T-helper 9 cell (primary cell): ENCODE measurements around the gene CRAMP1.
"Not testable (repeated sequence)": the region's sequence is repeated elsewhere in the genome, so short reads cannot be mapped to it uniquely, and the experiment has no call there.

Source experiments
- DNase-seq: peaks from one replicate; pipeline ENCODE4 v3.0.0-alpha.2; 2020
- total RNA-seq, 2 donors: gene quantifications; one replicate each; lab custom pipeline; 2026; lab: John Stamatoyannopoulos, UW

The CRAMP1 gene, protein sequence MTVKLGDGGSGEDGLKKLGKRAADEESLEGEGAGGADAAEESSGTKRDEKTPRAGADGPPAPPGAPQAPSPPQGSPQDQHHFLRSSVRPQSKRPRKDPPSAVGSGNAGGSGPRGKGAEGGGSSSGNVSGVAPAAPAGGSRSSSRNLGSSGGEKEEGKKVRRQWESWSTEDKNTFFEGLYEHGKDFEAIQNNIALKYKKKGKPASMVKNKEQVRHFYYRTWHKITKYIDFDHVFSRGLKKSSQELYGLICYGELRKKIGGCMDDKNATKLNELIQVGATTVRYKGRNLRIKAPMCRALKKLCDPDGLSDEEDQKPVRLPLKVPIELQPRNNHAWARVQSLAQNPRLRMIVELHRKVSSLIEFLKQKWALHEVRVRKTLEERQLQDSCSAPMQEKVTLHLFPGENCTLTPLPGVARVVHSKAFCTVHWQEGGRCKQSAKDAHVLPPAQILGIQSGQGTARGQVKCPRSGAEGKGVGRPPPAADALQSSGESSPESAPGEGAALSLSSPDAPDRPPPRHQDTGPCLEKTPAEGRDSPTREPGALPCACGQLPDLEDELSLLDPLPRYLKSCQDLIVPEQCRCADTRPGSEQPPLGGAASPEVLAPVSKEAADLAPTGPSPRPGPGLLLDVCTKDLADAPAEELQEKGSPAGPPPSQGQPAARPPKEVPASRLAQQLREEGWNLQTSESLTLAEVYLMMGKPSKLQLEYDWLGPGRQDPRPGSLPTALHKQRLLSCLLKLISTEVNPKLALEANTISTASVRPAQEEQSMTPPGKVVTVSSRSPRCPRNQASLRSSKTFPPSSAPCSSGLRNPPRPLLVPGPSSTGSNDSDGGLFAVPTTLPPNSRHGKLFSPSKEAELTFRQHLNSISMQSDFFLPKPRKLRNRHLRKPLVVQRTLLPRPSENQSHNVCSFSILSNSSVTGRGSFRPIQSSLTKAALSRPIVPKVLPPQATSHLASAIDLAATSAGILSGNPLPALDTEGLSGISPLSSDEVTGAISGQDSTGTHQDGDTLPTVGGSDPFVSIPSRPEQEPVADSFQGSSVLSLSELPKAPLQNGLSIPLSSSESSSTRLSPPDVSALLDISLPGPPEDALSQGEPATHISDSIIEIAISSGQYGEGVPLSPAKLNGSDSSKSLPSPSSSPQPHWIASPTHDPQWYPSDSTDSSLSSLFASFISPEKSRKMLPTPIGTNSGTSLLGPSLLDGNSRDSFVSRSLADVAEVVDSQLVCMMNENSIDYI (N-terminal part only)
- 20.4 to 21.5 reads per million in 2 donors for total RNA-seq

DNA sequence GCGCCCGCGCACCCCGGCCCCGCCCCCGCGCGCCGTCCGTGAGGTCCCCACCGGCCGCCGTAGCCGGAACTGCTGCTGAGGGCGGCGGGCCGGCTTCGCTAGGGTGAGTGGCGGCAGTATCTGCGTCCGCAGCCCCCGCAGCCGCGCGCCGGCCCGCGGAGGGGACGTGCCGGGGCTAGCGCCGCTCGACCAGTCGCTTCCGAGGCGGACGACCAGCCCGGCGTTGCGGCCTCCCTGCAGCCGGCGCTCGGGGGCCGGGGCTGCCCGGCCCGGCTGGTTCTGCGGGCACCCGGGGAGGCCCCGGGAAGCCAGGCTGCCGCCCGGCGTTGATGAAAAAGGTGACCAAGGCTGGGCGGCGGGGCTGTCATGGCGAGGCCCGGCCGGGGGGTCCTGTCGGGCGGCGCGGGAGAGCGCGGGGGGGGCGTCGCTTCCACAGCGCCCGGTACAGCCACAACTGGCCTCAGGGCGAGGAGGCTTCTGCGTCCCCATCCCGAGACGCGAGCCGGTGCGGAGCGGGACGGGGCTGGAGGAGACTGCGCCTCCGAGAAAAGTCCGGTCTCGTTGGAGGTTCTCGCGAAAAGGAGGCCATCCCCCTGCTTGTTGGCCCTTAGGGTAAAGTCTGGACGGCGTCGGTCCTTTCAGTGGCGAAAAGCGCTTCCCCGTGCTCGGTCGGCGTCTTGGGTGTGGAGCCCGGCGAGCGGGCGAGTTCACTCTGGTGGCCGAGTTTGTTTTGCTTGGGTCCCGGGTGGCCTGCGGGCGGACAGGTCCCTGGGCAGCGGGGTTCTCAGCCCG is at the start of gene CRAMP1:
Gene CRAMP1, plus strand, starts transcription at position 41 of the 792 bp plus-strand sequence. CDS start 2,280 bp downstream, outside the sequence.
- DNase-seq, result no peak

DNA sequence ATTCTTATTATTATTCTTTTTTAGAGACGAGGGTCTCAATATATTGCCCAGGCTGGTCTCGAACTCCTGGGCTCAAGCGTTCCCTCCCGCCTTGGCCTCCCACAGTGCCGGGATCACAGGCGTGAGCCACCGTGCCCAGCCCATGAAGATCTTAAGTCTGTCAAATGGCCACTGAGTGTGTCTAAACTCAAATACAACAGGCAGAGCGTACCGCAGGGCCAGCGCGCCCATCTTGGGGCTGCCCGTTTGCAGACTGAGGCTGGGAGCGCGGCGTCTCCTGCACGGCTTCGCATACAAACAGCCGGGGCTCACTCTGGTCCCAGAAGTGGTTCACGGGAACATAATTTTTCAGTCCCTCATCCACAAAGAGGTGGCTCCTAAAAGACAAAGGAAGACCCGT is 48.4 kb upstream of the CRAMP1 start:
- no peak for DNase-seq

DNA sequence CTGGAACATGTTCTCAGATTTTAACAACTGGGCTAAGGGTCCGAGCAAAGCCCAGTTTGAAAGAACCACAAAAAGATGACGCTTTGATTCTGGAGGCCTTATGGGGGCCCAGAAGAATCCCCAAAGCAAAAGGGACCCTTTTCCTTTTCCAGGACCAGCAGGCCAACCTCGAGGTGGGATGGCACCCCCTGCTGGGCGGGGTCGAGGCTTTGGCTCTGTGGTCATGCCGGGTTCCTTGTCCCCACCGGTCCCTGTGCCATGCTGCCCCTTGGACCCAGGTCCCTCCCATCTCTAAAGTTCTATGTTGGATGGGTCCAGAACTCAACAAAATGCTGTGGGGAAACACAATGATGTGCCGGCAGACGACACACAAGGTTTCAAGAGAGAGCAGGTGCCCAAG is 47.8 kb upstream of the CRAMP1 start:
- no peak for DNase-seq

DNA sequence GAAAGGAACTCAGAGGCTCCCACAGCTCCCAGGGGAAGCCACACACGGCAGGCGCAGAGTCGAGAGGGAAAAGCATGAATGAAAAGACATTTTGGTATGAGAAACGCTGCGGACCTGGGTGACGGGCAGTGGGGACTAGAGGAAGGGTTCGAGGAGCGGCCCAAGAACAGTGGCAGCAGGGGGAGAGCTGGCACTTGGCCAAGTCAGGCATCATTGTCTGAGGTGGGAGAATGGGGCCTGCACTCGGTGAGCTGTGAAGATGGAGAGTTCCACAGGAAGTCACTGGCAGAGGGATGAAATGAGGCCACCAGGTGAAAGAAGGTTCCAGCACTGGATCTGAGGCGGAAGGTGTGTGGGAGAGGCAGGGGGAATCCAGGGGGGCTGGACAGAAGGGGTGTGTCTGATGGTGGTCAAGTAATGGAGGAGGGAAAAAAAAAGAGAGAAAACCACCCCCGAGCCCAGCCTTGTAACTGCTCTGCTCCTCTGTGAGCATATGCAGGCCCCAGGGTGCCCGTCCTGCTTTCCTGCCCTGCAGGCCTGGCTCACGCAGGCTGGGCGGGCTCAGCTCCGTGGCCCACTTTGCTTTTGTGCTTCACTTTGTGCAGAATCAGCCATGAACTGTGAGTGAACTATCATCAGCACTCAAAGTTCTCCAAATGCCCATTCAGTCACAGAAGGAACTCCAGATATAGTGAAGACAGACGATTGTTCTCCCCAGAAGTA is 46.9 kb upstream of the CRAMP1 start:
- DNase-seq, result no peak

DNA sequence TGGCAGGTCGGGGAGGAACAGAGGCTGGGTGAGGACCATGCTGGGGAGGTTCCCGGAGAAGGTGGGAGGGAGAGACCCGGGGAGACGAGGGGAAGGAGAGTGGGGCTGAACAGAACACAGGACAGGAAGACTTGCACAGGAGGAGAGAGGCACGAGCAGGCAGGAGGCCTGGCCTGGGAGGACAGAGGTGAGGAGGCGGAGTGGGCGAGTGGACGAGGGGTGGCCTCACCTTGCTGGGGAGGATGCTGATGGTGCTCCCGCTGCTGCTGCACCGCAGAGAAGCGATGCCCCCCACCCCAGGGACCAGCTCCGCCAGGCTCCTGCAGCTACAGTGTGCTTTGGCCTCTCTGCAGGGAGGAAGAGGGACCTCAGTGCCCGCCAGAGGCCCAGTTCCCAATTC is 44.2 kb upstream of the CRAMP1 start:
- DNase-seq, result no peak

DNA sequence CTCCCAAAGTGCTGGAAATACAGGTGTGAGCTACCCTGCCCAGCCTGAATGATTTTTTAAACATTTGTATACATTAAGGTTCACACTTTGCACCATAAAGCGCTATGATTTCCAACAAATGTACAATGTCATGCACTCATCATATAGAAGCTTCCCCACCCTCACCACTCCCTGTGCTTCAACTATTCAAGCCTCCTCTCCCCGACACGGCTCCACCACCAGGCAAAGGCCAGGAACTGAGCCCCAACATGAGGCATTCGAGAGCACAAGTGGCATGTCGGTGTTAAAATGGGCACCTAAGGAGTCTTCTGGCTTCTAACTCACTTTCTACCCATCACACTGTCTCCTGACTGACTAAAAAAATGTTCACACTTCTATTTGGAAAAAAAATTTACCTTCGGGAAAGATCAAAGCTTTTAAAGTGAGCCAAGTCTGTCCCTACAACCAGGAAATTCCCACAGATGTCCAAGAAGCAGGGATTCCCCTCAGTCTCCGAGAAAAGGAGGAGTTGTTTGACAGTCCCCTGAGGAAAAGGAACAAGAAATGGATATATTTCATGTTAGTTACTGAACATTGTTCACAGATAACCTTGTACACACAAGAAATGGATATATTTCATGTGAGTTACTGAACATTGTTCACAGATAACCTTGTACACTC is 41.0 kb upstream of the CRAMP1 start:
- DNase-seq, result no peak

DNA sequence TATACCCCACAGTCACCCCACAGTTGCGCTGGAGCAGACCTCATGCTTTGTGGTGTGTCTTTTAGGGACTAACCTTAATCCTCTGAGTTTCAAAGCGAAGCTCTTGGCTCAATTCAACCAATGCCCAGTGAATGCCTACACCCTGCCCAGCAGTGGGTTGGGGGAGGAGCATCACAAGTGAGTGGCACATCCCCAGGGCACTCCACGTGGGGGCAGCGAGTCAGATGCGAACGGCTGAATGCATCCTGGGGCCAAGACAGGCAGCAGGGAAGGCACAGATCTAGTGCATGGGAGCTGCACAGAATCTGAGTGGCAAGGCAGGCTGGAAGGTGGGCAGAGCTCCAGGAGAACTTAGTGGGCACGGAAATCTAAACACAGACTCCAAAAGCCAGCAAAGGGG is 39.5 kb upstream of the CRAMP1 start:
- no peak for DNase-seq

DNA sequence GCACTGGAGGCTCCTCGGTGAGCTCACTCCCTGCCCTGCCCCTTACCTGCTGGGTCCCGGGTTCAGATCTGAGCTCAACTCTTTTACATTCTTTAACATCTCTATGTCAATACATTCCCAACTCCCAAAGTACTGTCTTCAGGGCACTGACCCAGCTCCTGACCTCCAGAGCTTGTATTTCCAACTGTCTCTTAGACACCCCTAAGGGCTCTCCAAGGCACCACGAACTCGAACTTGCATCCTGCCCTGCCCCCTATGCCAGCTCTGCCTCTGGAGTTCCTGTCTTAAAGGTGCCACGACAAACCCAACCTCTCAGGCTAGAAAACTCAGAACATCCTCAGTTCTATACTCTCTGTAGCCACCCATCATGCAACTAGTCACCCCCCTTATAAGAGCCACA is 38.9 kb upstream of the CRAMP1 start:
- no peak for DNase-seq

DNA sequence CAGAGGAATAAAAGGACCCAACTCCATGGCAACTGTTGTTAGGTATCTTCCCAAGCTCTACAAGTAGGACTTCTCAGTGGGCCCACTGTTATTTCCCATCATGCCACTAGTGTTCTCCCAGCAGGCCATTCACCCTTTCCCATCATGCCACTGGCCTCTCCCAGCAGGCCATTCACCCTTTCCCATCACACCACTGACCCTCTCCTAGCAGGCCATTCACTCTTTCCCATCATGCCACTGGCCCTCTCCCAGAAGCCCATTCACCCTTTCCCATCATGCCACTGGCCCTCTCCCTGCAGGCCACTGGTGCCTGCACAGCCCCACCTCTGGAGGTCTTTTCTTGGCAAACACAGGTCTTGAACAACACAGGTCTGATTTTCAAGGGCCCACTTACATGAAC is 36.6 kb upstream of the CRAMP1 start:
- no peak for DNase-seq

DNA sequence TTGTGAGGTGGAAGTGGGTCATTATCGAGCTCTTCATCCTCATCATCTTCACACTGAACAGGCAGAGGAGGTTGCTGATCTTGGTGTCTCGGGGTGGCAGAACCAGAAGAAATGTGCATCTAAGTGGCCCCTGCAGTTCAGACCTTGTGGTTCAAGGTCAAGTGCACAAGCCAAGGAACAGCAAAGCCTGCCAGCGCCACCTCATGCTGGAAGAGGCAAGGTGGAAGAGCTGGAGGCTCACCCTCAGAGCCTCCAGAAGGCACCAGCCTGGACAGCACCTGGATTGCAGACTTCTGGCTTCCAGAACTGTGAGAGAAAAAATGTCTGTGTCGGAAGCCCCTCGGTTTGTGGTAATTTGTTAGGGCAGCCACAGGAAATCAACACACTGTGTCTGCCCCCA is 32.9 kb upstream of the CRAMP1 start:
- no peak for DNase-seq

DNA sequence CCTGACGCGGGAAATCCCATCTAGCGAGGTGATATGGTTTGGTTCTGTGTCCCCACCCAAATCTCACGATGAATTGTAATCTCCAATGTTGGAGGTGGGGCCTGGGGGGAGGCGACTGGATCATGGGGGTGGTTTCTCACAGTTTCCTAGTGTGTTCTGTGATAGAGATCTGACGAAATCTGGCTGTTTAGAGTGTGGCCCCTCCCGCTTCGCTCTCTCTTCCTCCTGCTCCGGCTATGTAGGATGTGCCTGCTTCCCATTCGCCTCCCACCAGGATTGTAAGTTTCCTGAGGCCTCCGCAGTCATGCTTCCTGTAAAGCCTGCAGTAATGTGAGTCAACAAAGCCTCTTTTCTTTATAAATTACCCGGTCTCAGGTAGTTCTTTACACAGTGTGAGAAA is 31.9 kb upstream of the CRAMP1 start:
- no peak for DNase-seq

DNA sequence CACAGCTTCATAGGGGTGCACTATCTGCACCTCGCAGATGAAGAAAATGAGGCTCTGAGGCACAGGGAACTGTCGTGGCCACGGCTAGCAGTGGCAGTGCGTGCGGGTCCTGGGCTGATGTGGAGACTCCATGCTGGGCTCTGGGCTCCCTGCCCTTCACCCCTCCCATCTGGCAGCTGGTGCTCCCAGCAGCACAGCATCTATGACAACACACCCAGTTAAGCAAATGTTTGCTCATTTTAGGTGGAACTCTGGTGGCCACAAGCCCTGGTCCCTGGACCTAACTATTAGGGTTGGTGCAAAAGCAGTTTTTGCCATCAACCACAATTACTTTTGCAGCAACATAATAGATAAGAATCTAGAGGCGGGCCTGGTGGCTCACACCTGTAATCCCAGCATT is 31.2 kb upstream of the CRAMP1 start:
- DNase-seq, result no peak

DNA sequence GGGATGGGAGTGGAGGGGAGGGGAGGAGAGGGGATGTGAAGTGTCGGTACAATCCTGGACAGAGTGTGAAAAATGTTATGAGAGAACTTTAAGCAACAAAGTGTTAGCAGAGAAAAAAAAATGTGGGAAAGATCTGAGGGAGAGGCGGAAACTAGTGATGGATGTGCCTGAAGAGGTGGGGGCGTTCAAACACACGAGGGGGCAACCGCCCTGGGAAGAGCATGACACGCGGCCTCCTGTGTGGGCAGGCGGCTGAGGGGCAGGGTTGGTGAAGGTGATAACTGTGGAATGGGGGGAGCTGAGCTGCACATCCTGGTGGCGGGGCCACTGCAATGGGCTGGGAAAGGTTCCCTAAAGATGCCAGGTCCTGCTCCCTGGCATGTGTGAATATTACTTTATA is 30.4 kb upstream of the CRAMP1 start:
- no peak for DNase-seq

DNA sequence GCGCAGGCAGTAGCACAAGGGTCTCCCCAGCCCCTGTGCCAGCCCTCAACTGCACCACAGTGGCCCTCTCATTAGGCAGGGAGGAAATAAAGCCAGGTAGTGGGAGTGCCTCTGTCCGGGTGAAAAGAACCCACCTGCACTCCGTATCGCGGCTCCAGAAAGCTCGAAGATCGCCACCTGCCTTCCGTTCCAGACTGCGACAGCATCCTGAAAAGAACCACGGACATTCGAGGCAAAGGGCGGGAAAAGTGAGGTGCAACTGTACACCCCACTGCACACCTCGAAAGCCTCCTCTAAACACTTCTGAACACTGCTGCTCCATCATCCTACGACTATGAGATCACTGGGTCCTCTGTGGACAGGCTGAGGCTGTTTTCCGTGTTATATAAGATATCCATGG is 29.0 kb upstream of the CRAMP1 start:
- DNase-seq, result no peak

DNA sequence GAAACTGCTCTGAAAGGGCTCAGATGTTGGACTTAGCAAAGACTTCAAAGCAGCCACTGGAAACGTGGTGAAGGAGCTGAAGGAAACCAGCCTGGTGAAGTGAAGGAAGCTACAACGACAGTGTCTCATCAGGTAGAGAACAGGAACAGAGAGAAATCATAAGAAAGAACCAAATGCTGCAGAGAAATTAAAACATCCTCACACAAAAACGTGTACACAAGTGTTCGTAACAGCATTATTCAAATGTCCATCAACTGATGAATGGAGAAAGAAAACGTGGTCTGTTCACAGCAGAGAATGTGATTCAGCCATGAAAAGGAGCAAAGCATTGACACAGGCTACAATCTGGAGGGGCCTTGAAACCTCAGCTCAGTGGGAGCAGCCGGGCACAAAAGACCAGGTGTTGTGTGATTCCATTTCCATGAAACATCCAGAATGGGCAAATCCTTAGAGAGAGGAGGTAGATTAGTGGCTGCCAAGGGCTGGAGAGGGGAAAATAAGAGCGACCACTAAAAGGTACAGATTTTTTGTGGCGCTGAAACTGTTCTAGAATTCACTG is 27.2 kb upstream of the CRAMP1 start:
- no peak for DNase-seq

DNA sequence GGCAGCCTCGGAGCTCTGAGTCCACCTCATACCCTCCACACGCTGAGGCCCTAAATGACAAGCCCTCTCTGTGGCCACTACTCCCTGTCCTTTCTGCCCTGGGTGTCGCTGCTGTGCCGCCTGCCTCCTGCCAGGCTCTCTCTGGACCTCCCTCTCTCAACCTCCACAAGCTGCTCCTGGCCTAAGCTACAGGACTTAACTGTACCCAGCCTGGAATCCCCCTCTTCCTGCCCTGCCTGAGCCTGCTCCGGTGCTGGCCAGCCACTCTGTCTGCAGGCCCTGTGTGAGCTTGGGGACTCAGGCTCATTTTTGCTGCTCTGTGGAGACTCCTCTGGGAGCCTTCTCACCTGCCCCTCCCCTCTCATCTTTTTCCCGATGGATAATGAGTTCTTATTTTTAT is 21.8 kb upstream of the CRAMP1 start:
- no peak for DNase-seq

DNA sequence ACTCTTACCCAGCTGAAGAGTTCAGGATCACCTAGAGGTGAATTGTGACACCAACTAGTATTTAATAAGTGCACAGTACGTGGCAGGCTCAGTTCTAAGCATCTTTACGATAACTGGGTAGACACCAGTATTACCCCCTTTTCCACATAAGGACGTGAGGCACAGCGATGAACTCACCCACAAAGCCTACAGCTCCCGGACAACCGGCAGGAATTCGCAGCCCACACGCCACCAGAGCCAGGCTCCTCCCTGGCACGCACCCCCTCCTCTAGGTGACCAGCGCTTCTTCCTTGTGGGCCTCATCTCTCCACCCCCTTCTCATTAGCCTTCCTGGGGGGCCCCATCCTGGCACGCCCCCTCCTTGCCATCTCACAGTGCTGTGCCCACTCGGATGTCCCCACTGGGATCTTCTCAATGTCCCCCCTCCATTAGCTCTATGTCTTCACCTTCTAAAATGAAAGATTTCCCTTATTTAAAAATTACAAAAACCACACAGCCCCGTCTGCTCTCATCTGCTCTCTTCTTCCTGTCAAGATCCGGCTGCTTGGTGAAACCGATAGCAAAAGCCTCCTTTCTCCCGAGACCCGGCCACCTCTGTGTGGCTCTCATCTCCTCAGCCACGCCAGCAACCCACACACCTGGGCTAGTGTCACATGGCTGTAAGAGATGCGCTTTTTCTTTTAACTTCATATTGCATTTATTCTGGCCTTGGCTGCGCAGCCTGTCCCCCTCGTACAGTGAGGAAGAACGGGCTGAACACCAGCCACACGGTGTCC is 21.0 kb upstream of the CRAMP1 start:
- no peak for DNase-seq

DNA sequence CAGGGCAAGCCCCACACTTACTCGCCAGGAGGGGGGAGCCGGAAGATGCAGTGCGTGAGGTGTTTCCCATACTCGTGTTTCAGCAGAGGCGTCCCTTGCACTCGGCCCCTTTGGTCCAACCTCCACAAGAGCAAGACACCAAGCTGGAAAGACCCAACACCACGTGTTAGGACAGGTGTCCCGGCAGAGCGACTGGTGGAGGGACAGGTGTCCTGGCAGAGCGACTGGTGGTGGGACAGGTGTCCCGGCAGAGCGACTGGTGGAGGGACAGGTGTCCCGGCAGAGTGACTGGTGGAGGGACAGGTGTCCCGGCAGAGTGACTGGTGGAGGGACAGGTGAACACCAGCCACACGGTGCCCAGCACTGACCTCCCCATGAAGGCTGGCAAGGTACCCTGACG is 19.7 kb upstream of the CRAMP1 start:
- no peak for DNase-seq

DNA sequence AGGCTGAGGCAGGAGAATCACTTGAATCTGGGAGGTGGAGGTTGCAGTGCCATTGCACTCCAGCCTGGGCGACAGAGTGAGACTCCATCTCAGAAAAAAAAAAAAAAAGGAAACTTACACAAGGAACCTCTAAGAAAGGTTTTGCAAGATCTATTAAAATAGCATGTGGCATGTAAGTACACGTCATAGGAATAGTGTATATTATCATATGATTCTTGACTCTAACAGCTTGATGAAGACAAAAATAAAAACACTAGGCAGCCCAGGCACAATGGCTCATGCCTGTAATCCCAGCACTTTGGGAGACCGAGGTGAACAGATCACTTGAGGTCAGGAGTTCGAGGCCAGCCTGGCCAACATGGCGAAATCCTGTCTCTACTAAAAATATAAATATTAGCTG is 16.6 kb upstream of the CRAMP1 start:
- DNase-seq, result not testable (repeated sequence)

DNA sequence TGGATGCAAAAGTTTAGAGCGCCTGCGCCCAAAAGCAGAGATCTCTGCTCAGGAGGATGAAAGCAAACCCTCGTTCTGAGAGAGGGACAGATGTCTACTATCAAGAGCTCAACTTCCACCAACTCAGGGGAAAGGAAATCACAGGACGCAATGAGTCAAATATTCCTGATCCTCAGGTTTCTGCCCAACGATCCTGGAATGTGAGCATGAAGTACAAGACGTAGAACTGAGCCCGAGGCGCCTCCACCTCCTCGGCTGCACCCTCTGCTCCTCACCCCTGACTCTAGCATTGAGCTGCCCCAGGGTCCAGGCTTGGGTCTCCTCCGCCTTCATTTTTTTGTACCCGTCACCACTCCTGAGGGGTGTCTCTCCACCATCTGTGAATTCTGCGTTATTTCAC is 15.6 kb upstream of the CRAMP1 start:
- DNase-seq, result no peak
